HEK293 (cell line): ENCODE measurements around the gene BCL2.

Source experiments
- AEBP2 ChIP-seq: fragments of 450-650 bp; formaldehyde crosslinking; IDR thresholded peaks from 2 replicates; pipeline ENCODE4 v1.5.1; 2016; ENCODE audit warnings: missing biosample characterization, missing genetic modification characterization, borderline replicate concordance
- PBX3 ChIP-seq: sonication (generic); formaldehyde crosslinking; IDR thresholded peaks from 2 replicates; pipeline ENCODE4 v1.8.1; 2022; ENCODE audit warnings: mild to moderate bottlenecking, moderate library complexity, missing genetic modification reagents
- PRDM1 ChIP-seq: fragments of 450-650 bp; formaldehyde crosslinking; IDR thresholded peaks from 2 replicates; pipeline ENCODE4; 2016; ENCODE audit warnings: missing biosample characterization, missing genetic modification characterization
- SP7 ChIP-seq: fragments of 450-650 bp; formaldehyde crosslinking; IDR thresholded peaks from 2 replicates; pipeline ENCODE4 v1.5.1; 2016; ENCODE audit warnings: missing biosample characterization, missing genetic modification characterization
- WT1 ChIP-seq: fragments of 450-650 bp; formaldehyde crosslinking; IDR thresholded peaks from 2 replicates; pipeline ENCODE4 v1.5.1; 2016; ENCODE audit warnings: missing biosample characterization, missing genetic modification characterization
- ZBTB1 ChIP-seq: fragments of 450-650 bp; formaldehyde crosslinking; IDR thresholded peaks from 2 replicates; pipeline ENCODE4 v1.5.1; 2016; ENCODE audit warnings: missing biosample characterization, missing genetic modification characterization
- ZBTB7A ChIP-seq: fragments of 450-650 bp; formaldehyde crosslinking; IDR thresholded peaks from 2 replicates; pipeline ENCODE4 v1.5.1; 2016; ENCODE audit warnings: low read depth, missing biosample characterization, missing genetic modification characterization
- ZEB2 ChIP-seq: fragments of 450-650 bp; formaldehyde crosslinking; IDR thresholded peaks from 2 replicates; pipeline ENCODE4 v1.5.1; 2016; ENCODE audit warnings: missing biosample characterization, missing genetic modification characterization
- ZFP37 ChIP-seq: fragments of 450-650 bp; formaldehyde crosslinking; IDR thresholded peaks from 2 replicates; pipeline ENCODE4 v1.5.1; 2016; ENCODE audit warnings: missing biosample characterization, missing genetic modification characterization
- ZIC2 ChIP-seq: fragments of 450-650 bp; formaldehyde crosslinking; IDR thresholded peaks from 2 replicates; pipeline ENCODE4 v1.5.1; 2016; ENCODE audit warnings: missing biosample characterization, missing genetic modification characterization
- ZNF114 ChIP-seq: fragments of 450-650 bp; formaldehyde crosslinking; IDR thresholded peaks from 2 replicates; pipeline ENCODE4 v1.5.0; 2017; ENCODE audit warnings: missing biosample characterization, missing genetic modification characterization
- ZNF121 ChIP-seq: fragments of 450-650 bp; formaldehyde crosslinking; IDR thresholded peaks from 2 replicates; pipeline ENCODE4 v1.5.1; 2016; ENCODE audit warnings: missing biosample characterization, missing genetic modification characterization
- ZNF138 ChIP-seq: fragments of 450-650 bp; formaldehyde crosslinking; IDR thresholded peaks from 2 replicates; pipeline ENCODE4 v1.5.1; 2016; ENCODE audit warnings: missing biosample characterization, missing genetic modification characterization, borderline replicate concordance
- ZNF155 ChIP-seq: fragments of 450-650 bp; formaldehyde crosslinking; IDR thresholded peaks from 2 replicates; pipeline ENCODE4 v1.5.1; 2016; ENCODE audit warnings: missing biosample characterization, missing genetic modification characterization
- ZNF19 ChIP-seq: fragments of 450-650 bp; formaldehyde crosslinking; IDR thresholded peaks from 2 replicates; pipeline ENCODE4; 2016; ENCODE audit warnings: missing biosample characterization, missing genetic modification characterization, low read depth
- ZNF2 ChIP-seq: fragments of 450-650 bp; formaldehyde crosslinking; IDR thresholded peaks from 2 replicates; pipeline ENCODE4 v1.5.1; 2016; ENCODE audit warnings: missing biosample characterization, missing genetic modification characterization
- ZNF24 ChIP-seq: fragments of 450-650 bp; formaldehyde crosslinking; IDR thresholded peaks from 2 replicates; pipeline ENCODE4 v1.5.1; 2016; ENCODE audit warnings: missing biosample characterization, missing genetic modification characterization
- ZNF335 ChIP-seq: fragments of 450-650 bp; formaldehyde crosslinking; conservative IDR thresholded peaks from 2 replicates; pipeline ENCODE4 v1.5.1; 2016; ENCODE audit warnings: missing biosample characterization, missing genetic modification characterization
- ZNF350 ChIP-seq: fragments of 450-650 bp; formaldehyde crosslinking; IDR thresholded peaks from 2 replicates; pipeline ENCODE4 v1.5.0; 2017; ENCODE audit warnings: missing biosample characterization, mild to moderate bottlenecking, missing genetic modification characterization
- ZNF362 ChIP-seq: fragments of 450-650 bp; formaldehyde crosslinking; IDR thresholded peaks from 2 replicates; pipeline ENCODE4 v1.5.1; 2016; ENCODE audit warnings: missing biosample characterization, missing genetic modification characterization
- ZNF37A ChIP-seq: fragments of 450-650 bp; IDR thresholded peaks from 2 replicates; pipeline ENCODE4 v1.5.1; 2018; ENCODE audit warnings: missing biosample characterization, missing genetic modification characterization
- ZNF433 ChIP-seq: fragments of 450-650 bp; formaldehyde crosslinking; IDR thresholded peaks from 2 replicates; pipeline ENCODE4 v1.5.1; 2016; ENCODE audit warnings: missing biosample characterization, missing genetic modification characterization, low read depth
- ZNF473 ChIP-seq: fragments of 450-650 bp; formaldehyde crosslinking; IDR thresholded peaks from 2 replicates; pipeline ENCODE4 v1.5.1; 2017; ENCODE audit warnings: missing biosample characterization, missing genetic modification characterization
- ZNF544 ChIP-seq: fragments of 450-650 bp; formaldehyde crosslinking; IDR thresholded peaks from 2 replicates; pipeline ENCODE4 v1.5.0; 2017; ENCODE audit warnings: missing biosample characterization, missing genetic modification characterization
- ZNF549 ChIP-seq: fragments of 450-650 bp; IDR thresholded peaks from 2 replicates; pipeline ENCODE4 v1.5.1; 2018; ENCODE audit warnings: missing biosample characterization, missing genetic modification characterization, mild to moderate bottlenecking, inconsistent platforms, moderate library complexity
- ZNF555 ChIP-seq: fragments of 450-650 bp; formaldehyde crosslinking; conservative IDR thresholded peaks from 2 replicates; pipeline ENCODE4 v1.5.1; 2017; ENCODE audit warnings: missing biosample characterization, mild to moderate bottlenecking, missing genetic modification characterization, inconsistent platforms
- ZNF561 ChIP-seq: fragments of 450-650 bp; IDR thresholded peaks from 2 replicates; pipeline ENCODE4 v1.5.1; 2018; ENCODE audit warnings: missing biosample characterization, missing genetic modification characterization, borderline replicate concordance
- ZNF585B ChIP-seq: fragments of 450-650 bp; formaldehyde crosslinking; IDR thresholded peaks from 2 replicates; pipeline ENCODE4 v1.5.1; 2016; ENCODE audit warnings: missing biosample characterization, missing genetic modification characterization
- ZNF600 ChIP-seq: fragments of 450-650 bp; formaldehyde crosslinking; IDR thresholded peaks from 2 replicates; pipeline ENCODE4 v1.5.1; 2016; ENCODE audit warnings: missing biosample characterization, missing genetic modification characterization
- ZNF660 ChIP-seq: fragments of 450-650 bp; IDR thresholded peaks from 2 replicates; pipeline ENCODE4 v1.5.1; 2018; ENCODE audit warnings: missing biosample characterization, mild to moderate bottlenecking, missing genetic modification characterization
- ZNF707 ChIP-seq: fragments of 450-650 bp; formaldehyde crosslinking; IDR thresholded peaks from 2 replicates; pipeline ENCODE4 v1.5.1; 2016; ENCODE audit warnings: missing biosample characterization, missing genetic modification characterization
- ZNF747 ChIP-seq: fragments of 450-650 bp; formaldehyde crosslinking; IDR thresholded peaks from 2 replicates; pipeline ENCODE4 v1.5.1; 2016; ENCODE audit warnings: missing biosample characterization, missing genetic modification characterization
- ZNF76 ChIP-seq: fragments of 450-650 bp; formaldehyde crosslinking; IDR thresholded peaks from 2 replicates; pipeline ENCODE4; 2016; ENCODE audit warnings: low read depth, missing biosample characterization, missing genetic modification characterization, borderline replicate concordance
- ZNF776 ChIP-seq: fragments of 450-650 bp; formaldehyde crosslinking; IDR thresholded peaks from 2 replicates; pipeline ENCODE4 v1.5.0; 2017; ENCODE audit warnings: missing biosample characterization, missing genetic modification characterization, borderline replicate concordance
- ZNF830 ChIP-seq: fragments of 450-650 bp; IDR thresholded peaks from 2 replicates; pipeline ENCODE4 v1.5.0; 2018; ENCODE audit warnings: missing biosample characterization, missing genetic modification characterization, low read depth, mild to moderate bottlenecking, moderate library complexity
- ZNF843 ChIP-seq: fragments of 450-650 bp; formaldehyde crosslinking; IDR thresholded peaks from 2 replicates; pipeline ENCODE4 v1.5.1; 2016; ENCODE audit warnings: missing biosample characterization, missing genetic modification characterization
- ZSCAN16 ChIP-seq: fragments of 450-650 bp; formaldehyde crosslinking; IDR thresholded peaks from 2 replicates; pipeline ENCODE4 v1.5.1; 2016; ENCODE audit warnings: missing biosample characterization, missing genetic modification characterization
- ZSCAN23 ChIP-seq: fragments of 450-650 bp; formaldehyde crosslinking; IDR thresholded peaks from 2 replicates; pipeline ENCODE4 v1.5.1; 2016; ENCODE audit warnings: missing biosample characterization, missing genetic modification characterization
- ZSCAN30 ChIP-seq: fragments of 450-650 bp; IDR thresholded peaks from 2 replicates; pipeline ENCODE4 v1.5.1; 2018; ENCODE audit warnings: missing biosample characterization, mild to moderate bottlenecking, missing genetic modification characterization, moderate library complexity

BCL2 gene

GRCh38 chr18:63367053-63367953, 47.7 kb upstream of the BCL2 start, which contains the start of gene KDSR (continued):
- TF ChIP-seq ZNF555 (tag by site-specific recombination) (no peak), ZNF747 (tag by site-specific recombination) (no peak), ZNF24 (tag by site-specific recombination) (no peak; the same call in 1 of the 2 replicates), ZNF776 (no peak), ZNF37A (tag by site-specific recombination) (peak; percentile 34; the same call in 1 of the 2 replicates), ZIC2 (tag by site-specific recombination) (peak; percentile 86), ZBTB1 (tag by site-specific recombination) (no peak), ZNF114 (tag by site-specific recombination) (no peak), ZNF707 (tag by site-specific recombination) (no peak), ZNF600 (tag by site-specific recombination) (peak; percentile 67; the same call in 1 of the 2 replicates), ZBTB7A (tag by site-specific recombination) (peak; percentile 79), ZNF433 (tag by site-specific recombination) (no peak), WT1 (tag by site-specific recombination) (peak; percentile 52), ZNF19 (no peak), ZNF362 (tag by site-specific recombination) (no peak), PRDM1 (tag by site-specific recombination) (peak; percentile 91), ZSCAN16 (tag by site-specific recombination) (no peak), ZNF843 (tag by site-specific recombination) (peak; percentile 80), ZNF561 (tag by site-specific recombination) (peak; percentile 81), ZNF473 (tag by site-specific recombination) (no peak), ZNF138 (tag by site-specific recombination) (no peak), ZNF830 (no peak), SP7 (tag by site-specific recombination) (peak; percentile 88), ZNF544 (no peak), PBX3 (CRISPR knock-in tag) (peak; percentile 24; the same call in 1 of the 2 replicates), ZNF335 (tag by site-specific recombination) (peak; percentile 92), ZSCAN23 (tag by site-specific recombination) (peak; percentile 78; the same call in 1 of the 2 replicates), ZEB2 (tag by site-specific recombination) (peak; percentile 87), ZNF660 (tag by site-specific recombination) (peak; percentile 97), ZNF350 (tag by site-specific recombination) (no peak), ZNF76 (tag by site-specific recombination) (peak; percentile 70; the same call in 1 of the 2 replicates), ZNF121 (tag by site-specific recombination) (peak; percentile 11; the same call in 1 of the 2 replicates), AEBP2 (no peak), ZNF155 (tag by site-specific recombination) (no peak), ZNF585B (tag by site-specific recombination) (no peak), ZFP37 (tag by site-specific recombination) (no peak; the same call in 1 of the 2 replicates), ZNF2 (tag by site-specific recombination) (0 out of 2 replicates have a peak, but pooled peaks have one; percentile 36), ZSCAN30 (peak; percentile 95), ZNF549 (tag by site-specific recombination) (0 out of 2 replicates have a peak, but pooled peaks have one; percentile 13)
